WI38 (cell line): ENCODE results near the gene RNF40.

Source experiments
- H3K4me3 ChIP-seq: 2 replicates; pipeline ENCODE4 v1.5.1; 2011; ENCODE audit warnings: low read depth, mild to moderate bottlenecking, control low read depth, low read length
- CTCF ChIP-seq: IDR thresholded peaks from 2 replicates; pipeline ENCODE4 v1.5.1; 2012; ENCODE audit warnings: low read depth, mild to moderate bottlenecking, control low read depth, low read length

Gene RNF40

GRCh38 chr16:30756781-30757100, 5.4 kb upstream of the RNF40 start:
- no peak for TF ChIP-seq CTCF

GRCh38 chr16:30757316-30757715, 4.8 kb upstream of the RNF40 start:
- H3K4me3 ChIP-seq, result no peak overlapping the region
- no peak for TF ChIP-seq CTCF

More at GRCh38 chr16:30756781-30757100, 5.4 kb upstream of the RNF40 start:
- no peak overlapping the region for H3K4me3 ChIP-seq

- no peak for TF ChIP-seq CTCF
- H3K4me3 ChIP-seq, result no peak overlapping the region
Observed at GRCh38 chr16:30758988-30759491, 3.1 kb upstream of the RNF40 start.

- TF ChIP-seq CTCF, result no peak
- H3K4me3 ChIP-seq, result no peak overlapping the region
Observed at GRCh38 chr16:30760001-30760559, 2.0 kb upstream of the RNF40 start.

GRCh38 chr16:30760577-30761426, 1.3 kb upstream of the RNF40 start:
- H3K4me3 ChIP-seq, result peak overlapping the region; percentile 95
- no peak for TF ChIP-seq CTCF

GRCh38 chr16:30761427-30761927, 645 bp upstream of the RNF40 start:
- TF ChIP-seq CTCF, result no peak
- peak overlapping the region; percentile 95 for H3K4me3 ChIP-seq
